ENCODE data around the gene SEMA3A.

Gene SEMA3A

GRCh38 chr7:84177758-84178412 is 16.7 kb downstream of the SEMA3A start:
- no peak overlapping the region for H3K4me3 ChIP-seq (ENCODE audit: low read depth, low read length)
- TF ChIP-seq CTCF (IDR thresholded peaks at IDR 0.05; ENCODE audit: low read depth, low read length), result no peak

- no peak overlapping the region for H3K4me3 ChIP-seq (ENCODE audit: low read depth, low read length)
- no peak for TF ChIP-seq CTCF (IDR thresholded peaks at IDR 0.05; ENCODE audit: low read depth, low read length)
Measured at GRCh38 chr7:84176716-84177115, 17.9 kb downstream of the SEMA3A start.

- H3K4me3 ChIP-seq (ENCODE audit: low read depth, low read length), result no peak overlapping the region
- no peak for TF ChIP-seq CTCF (IDR thresholded peaks at IDR 0.05; ENCODE audit: low read depth, low read length)
Measured at GRCh38 chr7:84175461-84175860, 19.1 kb downstream of the SEMA3A start.

GRCh38 chr7:84170646-84171045 is 23.9 kb downstream of the SEMA3A start:
- no peak overlapping the region for H3K4me3 ChIP-seq (ENCODE audit: low read depth, low read length)
- TF ChIP-seq CTCF (IDR thresholded peaks at IDR 0.05; ENCODE audit: low read depth, low read length), result no peak

- TF ChIP-seq CTCF (IDR thresholded peaks at IDR 0.05; ENCODE audit: low read depth, low read length), result no peak
- H3K4me3 ChIP-seq (ENCODE audit: low read depth, low read length), result no peak overlapping the region
Measured at GRCh38 chr7:84162584-84162983, 32.0 kb downstream of the SEMA3A start.

GRCh38 chr7:84162125-84162524 is 32.5 kb downstream of the SEMA3A start:
- no peak overlapping the region for H3K4me3 ChIP-seq (ENCODE audit: low read depth, low read length)
- TF ChIP-seq CTCF (IDR thresholded peaks at IDR 0.05; ENCODE audit: low read depth, low read length), result no peak

GRCh38 chr7:84161398-84161797 is 33.2 kb downstream of the SEMA3A start:
- no peak for TF ChIP-seq CTCF (IDR thresholded peaks at IDR 0.05; ENCODE audit: low read depth, low read length)
- no peak overlapping the region for H3K4me3 ChIP-seq (ENCODE audit: low read depth, low read length)
